Myocyte (in vitro differentiated cells): ENCODE measurements around the gene HOXD10. TPM values are rescaled to one million over a fixed set of nuclear protein-coding genes. Genes with fewer than 3 reads are reported as not detected.

Experiments
- DNase-seq: peaks from one replicate; pipeline ENCODE4 v3.0.0-alpha.2; 2012; ENCODE audit warnings: low read depth
- total RNA-seq: library from RNA; depleted of rRNA; stranded (reverse); fragments of >200 nt; gene quantifications from 2 replicates; pipeline ENCODE4 v1.2.3, GENCODE V29; 2014

Gene HOXD10
- total RNA-seq, 1 donor from 2014 or later, result not detected

DNA sequence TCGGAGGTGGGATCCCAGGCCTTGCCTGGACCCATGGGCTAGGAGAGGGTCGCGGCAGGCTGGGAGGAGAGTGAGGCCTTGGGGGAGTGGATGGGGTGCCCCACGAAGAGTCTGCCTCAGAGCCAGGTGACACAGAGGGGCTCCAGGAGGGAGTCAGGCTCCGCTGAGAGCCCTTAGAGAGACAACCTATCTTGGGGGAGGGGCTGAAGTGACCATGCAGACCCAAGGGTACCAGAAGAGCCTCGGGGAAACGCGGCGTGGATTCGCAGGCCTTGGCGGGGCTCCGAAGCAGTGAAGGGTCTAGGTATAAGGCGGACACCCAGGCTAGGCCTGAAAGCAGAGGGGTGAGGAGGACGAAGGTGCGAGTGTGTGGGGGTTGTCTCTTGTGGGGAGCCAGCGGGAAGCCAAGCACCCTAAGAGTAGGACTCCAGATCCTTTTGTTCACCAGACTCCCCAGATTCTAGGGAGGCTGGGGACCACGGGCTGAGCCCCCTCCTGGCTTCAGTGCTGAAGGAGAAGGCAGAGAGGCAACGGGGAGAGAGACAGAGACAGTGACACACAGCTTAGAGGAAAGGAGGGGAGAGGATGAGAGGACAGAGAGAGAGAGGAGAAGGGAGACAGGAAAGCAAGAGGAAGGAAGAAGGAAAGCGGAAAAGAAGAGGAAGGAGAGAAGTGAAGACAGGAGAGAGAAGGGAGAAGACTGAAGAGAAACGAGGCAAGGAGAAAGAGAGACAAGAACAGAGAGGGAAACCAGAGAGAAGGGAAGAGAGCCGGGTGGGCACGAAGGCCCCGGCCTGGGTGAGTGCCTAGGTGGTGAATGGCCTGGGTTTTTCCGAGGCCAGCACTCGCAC, 10.6 kb upstream of the HOXD10 start:
- no peak for DNase-seq

- no peak for DNase-seq
Measured at GRCh38 chr2:176106581-176107539, 9.7 kb upstream of the HOXD10 start, which contains the start of gene HOXD11. Gene HOXD11, plus strand, starts transcription at chr2:176107280. Its CDS starts 76 bp downstream, at chr2:176107356.

DNA sequence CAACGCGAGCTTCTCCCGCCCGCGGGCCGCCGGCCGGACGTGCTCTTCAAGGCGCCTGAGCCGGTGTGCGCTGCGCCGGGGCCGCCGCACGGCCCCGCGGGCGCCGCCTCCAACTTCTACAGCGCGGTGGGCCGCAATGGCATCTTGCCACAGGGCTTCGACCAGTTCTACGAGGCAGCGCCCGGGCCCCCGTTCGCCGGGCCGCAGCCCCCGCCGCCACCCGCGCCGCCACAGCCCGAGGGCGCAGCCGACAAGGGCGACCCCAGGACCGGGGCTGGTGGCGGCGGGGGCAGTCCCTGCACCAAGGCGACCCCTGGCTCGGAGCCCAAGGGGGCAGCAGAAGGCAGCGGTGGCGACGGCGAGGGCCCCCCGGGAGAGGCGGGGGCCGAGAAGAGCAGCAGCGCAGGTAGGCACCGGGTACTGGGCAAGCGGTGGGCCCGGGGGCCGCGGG, 8.8 kb upstream of the HOXD10 start:
- DNase-seq, result no peak

DNA sequence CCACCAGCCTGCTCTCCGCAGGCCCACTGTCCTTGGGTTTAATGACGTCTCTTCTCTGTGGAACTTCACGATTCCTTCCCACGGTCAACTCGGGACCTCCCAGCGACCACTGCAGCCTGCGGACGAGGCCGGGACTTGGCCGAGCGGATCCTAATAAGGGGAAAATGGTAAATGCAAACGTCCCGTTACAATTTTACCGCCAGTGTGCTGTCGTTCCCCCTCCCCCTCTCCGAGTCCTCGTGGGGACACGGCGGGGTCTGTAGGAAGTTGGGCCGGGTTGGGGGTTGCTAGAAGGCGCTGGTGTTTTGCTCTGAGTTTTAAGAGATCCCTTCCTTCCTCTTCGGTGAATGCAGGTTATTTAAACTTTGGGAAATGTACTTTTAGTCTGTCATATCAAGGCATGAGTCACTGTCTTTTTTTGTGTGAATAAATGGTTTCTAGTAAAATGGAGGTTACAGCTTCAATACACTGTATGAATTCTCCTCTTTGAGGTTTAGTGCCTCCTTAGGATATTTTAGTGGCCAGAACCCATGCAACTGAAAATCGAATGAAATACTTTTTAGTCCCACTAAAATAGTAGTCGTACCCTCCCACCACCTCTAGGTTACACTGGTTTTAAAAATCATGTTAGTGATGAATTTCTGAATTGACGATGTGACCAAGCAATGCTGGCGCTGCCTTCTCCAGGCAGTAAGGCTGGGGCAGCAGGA, 7.2 kb upstream of the HOXD10 start:
- DNase-seq, result no peak

GRCh38 chr2:176109946-176110345, 6.6 kb upstream of the HOXD10 start:
- no peak for DNase-seq

- no peak for DNase-seq
Measured at GRCh38 chr2:176110415-176111308, 5.9 kb upstream of the HOXD10 start.

- DNase-seq, result peak; percentile 67
Measured at GRCh38 chr2:176111309-176111663, 5.3 kb upstream of the HOXD10 start.

DNA sequence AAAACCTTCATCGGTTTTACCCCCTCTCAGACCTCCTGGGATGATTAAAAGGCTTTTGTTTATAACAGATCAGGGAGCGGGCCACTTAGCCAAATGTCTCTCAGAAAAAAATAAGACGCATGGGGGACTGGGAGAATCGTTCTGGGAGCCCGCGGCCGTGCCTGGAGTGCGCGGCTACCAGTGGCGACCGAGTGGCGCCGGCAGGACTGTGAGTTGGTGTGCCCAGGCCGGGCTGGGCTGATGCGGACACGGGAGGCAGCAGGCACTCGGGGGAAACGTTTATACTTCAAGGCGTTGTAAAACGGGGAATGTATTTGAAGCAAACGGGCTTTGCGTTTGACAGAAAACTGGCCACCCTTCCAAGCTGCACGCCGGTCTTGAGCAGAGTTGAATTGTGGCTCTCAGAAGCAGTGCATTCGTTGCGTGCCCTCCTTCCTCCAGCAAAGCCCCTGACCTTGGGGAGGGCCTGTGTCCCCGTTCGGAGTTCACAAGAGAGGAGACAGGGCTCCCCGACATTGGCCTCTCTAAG, 4.7 kb upstream of the HOXD10 start:
- no peak for DNase-seq

DNA sequence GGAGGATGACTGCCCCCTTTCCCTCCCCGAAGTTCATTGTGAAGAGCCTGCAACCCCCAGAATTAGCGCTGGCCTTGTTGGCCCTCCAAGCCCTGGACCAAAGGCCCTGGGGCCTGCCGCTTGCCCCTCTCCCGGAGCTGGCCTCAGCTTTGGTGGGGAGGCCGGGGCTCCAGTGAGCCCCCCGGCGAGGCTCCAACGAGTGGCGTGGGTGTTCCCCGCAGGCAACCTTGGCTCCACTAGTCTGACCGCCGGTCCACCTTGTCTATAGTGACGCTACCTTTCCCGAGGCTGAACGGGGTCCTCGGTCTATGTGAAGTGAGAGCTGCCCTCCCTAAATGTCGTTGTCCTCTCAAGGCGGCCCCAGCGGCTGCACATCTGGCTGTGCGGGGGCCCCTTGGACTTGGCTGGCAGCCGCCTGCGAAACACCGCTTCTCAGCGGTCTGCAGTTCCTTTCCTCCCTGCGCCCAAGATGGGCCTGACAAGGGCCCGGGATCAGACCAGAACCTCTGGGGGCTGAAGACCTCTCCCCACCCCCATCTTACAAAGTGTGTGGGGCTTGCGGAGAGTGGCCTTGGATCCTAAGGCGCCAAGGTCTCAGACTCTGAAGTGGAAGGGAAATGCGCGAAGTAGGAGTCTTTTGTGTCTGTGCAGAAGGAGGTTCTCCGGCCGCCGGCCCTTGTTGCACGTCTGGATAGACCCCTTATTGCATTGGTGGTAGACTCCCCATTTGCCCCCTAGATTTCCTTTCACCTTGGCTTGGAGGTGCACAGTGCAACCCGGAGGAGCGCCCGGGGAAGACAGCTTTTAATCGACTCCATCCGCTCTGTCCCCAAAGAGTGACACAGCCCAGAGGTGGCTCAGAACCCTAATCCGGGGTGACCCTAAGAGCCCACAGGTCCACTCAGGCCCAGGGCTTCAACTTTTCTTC, 3.9 kb upstream of the HOXD10 start:
- no peak for DNase-seq

- DNase-seq, result peak; percentile 9
Measured at GRCh38 chr2:176114120-176114929, 2.3 kb upstream of the HOXD10 start.

- no peak for DNase-seq
Measured at GRCh38 chr2:176114930-176115625, 1.5 kb upstream of the HOXD10 start.

DNA sequence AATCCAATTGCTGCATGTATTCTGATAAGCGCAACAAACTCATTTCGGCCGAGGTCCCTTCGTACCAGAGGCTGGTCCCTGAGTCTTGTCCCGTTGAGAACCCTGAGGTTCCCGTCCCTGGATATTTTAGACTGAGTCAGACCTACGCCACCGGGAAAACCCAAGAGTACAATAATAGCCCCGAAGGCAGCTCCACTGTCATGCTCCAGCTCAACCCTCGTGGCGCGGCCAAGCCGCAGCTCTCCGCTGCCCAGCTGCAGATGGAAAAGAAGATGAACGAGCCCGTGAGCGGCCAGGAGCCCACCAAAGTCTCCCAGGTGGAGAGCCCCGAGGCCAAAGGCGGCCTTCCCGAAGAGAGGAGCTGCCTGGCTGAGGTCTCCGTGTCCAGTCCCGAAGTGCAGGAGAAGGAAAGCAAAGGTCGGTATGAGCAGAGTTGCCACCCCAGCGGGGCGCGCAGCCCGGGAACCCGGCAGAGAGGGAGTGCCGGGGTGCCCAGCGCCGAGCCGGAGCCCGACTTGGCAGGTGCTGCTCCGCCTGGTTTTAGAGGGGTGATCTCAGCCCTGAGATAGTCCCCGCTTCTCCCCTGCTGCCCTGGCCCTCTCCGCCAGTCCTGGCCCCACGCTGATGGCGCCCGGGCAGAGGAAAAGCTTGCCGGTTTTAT, 714 bp downstream of the HOXD10 start:
- no peak for DNase-seq

- DNase-seq, result no peak
Measured at GRCh38 chr2:176117823-176118371, 1.3 kb downstream of the HOXD10 start.

DNA sequence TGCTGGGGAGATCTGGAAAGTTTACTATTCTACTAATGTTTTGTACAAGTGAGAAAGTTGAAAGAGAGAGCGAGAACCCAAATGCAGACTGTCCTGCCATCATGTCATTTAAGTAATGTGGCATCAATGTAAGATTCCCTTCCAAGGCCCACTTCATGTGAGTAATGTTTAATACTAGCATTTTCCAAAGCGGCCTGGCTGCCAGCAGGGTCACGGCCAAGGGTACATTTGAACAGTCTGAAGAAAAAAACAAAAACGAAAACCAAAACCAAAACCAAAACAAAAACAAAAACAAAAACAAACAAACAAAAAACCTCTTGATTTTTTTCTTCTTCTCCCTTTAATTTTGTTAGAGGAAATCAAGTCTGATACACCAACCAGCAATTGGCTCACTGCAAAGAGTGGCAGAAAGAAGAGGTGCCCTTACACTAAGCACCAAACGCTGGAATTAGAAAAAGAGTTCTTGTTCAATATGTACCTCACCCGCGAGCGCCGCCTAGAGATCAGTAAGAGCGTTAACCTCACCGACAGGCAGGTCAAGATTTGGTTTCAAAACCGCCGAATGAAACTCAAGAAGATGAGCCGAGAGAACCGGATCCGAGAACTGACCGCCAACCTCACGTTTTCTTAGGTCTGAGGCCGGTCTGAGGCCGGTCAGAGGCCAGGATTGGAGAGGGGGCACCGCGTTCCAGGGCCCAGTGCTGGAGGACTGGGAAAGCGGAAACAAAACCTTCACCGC, 2.2 kb downstream of the HOXD10 start:
- peak; percentile 23 for DNase-seq

- no peak for DNase-seq
Measured at GRCh38 chr2:176120364-176121189, 4.0 kb downstream of the HOXD10 start.
